Esophagus squamous epithelium (tissue), 4 donors: Measurements from ENCODE around the gene DRAP1.

Source experiments
- CTCF ChIP-seq, 6 experiments: fragments of 450-650 bp in 4 of 6; fragments of 200-600 bp in 2 of 6; sonication (generic) in 2 of 6; IDR thresholded peaks; one replicate each; pipeline ENCODE4 v1.5.1; 2016 to 2019; ENCODE audit warnings: antibody characterized with exemption in 6 of 6, mild to moderate bottlenecking in 4 of 6, moderate library complexity in 4 of 6
- POLR2A ChIP-seq, 4 donors: fragments of 450-650 bp; IDR thresholded peaks; one replicate each; pipeline ENCODE4 v1.6.1; 2017; ENCODE audit warnings: antibody characterized with exemption in 4 of 4, mild to moderate bottlenecking in 4 of 4, moderate library complexity in 3 of 4

GRCh38 chr11:65918211-65919140, 750 bp upstream of the DRAP1 start, which contains the start of gene C11orf68:
- TF ChIP-seq CTCF (IDR thresholded peaks at IDR 0.05) (peak in 1 of 6 experiments; percentile 6), POLR2A (IDR thresholded peaks at IDR 0.05) (peak in 1 of 4 donors; percentile 11)
